Neuronal stem cell (in vitro differentiated cells): ENCODE results near the gene ARIH2.

Source experiments
- DNase-seq: peaks from one replicate; pipeline ENCODE4 v3.0.0-alpha.2; 2013; ENCODE audit warnings: low spot score
- H2AFZ ChIP-seq: one replicate; pipeline ENCODE4 v1.6.1; 2013; ENCODE audit warnings: mild to moderate bottlenecking, low read length, inconsistent platforms
- H2AK5ac ChIP-seq: 2 replicates; pipeline ENCODE4 v1.6.1; 2013; ENCODE audit warnings: low read depth, mild to moderate bottlenecking, inconsistent platforms, low read length, moderate library complexity, mixed read lengths
- H2BK120ac ChIP-seq: 2 replicates; pipeline ENCODE4 v1.6.1; 2013; ENCODE audit warnings: low read depth, mild to moderate bottlenecking, inconsistent platforms, low read length, moderate library complexity, mixed read lengths
- H2BK12ac ChIP-seq: one replicate; pipeline ENCODE4 v1.6.1; 2013; ENCODE audit warnings: low read length, inconsistent platforms
- H2BK15ac ChIP-seq: 2 replicates; pipeline ENCODE4 v1.6.1; 2013; ENCODE audit warnings: mild to moderate bottlenecking, low read length, inconsistent platforms, mixed read lengths
- H2BK5ac ChIP-seq: one replicate; pipeline ENCODE4 v1.6.1; 2013; ENCODE audit warnings: inconsistent platforms, mild to moderate bottlenecking, low read length, moderate library complexity
- H3K14ac ChIP-seq: one replicate; pipeline ENCODE4 v1.6.1; 2013; ENCODE audit warnings: low read length, inconsistent platforms
- H3K18ac ChIP-seq: 2 replicates; pipeline ENCODE4 v1.6.1; 2013; ENCODE audit warnings: low read length, inconsistent platforms
- H3K23ac ChIP-seq: 2 replicates; pipeline ENCODE4 v1.6.1; 2013; ENCODE audit warnings: low read depth, mild to moderate bottlenecking, mixed read lengths, low read length, inconsistent platforms; ENCODE audit not compliant: poor library complexity
- H3K27ac ChIP-seq: replicated peaks from 3 replicates; pipeline ENCODE4 v1.5.1; 2013; ENCODE audit warnings: low read length, inconsistent platforms
- H3K27me3 ChIP-seq, 3 experiments: 2 replicates each; pipeline ENCODE4 v1.6.1; 2013; ENCODE audit warnings: low read length in 3 of 3, mild to moderate bottlenecking in 2 of 3, inconsistent platforms in 1 of 3, low read depth in 1 of 3, mixed read lengths in 1 of 3, moderate library complexity in 1 of 3; ENCODE audit not compliant: control insufficient read depth in 3 of 3, insufficient read depth in 3 of 3
- H3K36me3 ChIP-seq, 2 donors: replicated peaks in 1 of 2; 2 replicates each; pipeline ENCODE4 v1.6.1; 2013; ENCODE audit warnings: low read length in 2 of 2; ENCODE audit not compliant: control insufficient read depth in 2 of 2, insufficient read depth in 2 of 2
- H3K4ac ChIP-seq: 2 replicates; pipeline ENCODE4 v1.6.1; 2013; ENCODE audit warnings: inconsistent platforms, mild to moderate bottlenecking, low read length, moderate library complexity
- H3K4me1 ChIP-seq, 2 donors: 1 replicate in 1 of 2; 2 replicates in 1 of 2; pipeline ENCODE4 v1.6.1; 2013; ENCODE audit warnings: low read length in 2 of 2, low read depth in 1 of 2; ENCODE audit not compliant: control insufficient read depth in 2 of 2, insufficient read depth in 1 of 2
- H3K4me2 ChIP-seq: one replicate; pipeline ENCODE4 v1.6.1; 2013; ENCODE audit warnings: mild to moderate bottlenecking, low read length, inconsistent platforms; ENCODE audit not compliant: insufficient read depth, poor library complexity, severe bottlenecking
- H3K4me3 ChIP-seq, 2 donors: 2 replicates each; pipeline ENCODE4 v1.5.1; 2013; ENCODE audit warnings: low read length in 2 of 2, mild to moderate bottlenecking in 2 of 2, inconsistent platforms in 1 of 2, moderate library complexity in 1 of 2
- H3K79me1 ChIP-seq: one replicate; pipeline ENCODE4 v1.6.1; 2013; ENCODE audit warnings: low read depth, mild to moderate bottlenecking, inconsistent platforms, low read length, moderate library complexity
- H3K9ac ChIP-seq: one replicate; pipeline ENCODE4 v1.6.1; 2013; ENCODE audit warnings: mild to moderate bottlenecking, low read depth, low read length, inconsistent platforms; ENCODE audit not compliant: poor library complexity
- H3K9me3 ChIP-seq, 2 donors: replicated peaks in 1 of 2; 2 replicates each; pipeline versions ENCODE3 to v1.6.1; 2013; ENCODE audit warnings: low read length in 2 of 2, mild to moderate bottlenecking in 2 of 2, inconsistent platforms in 1 of 2, low read depth in 1 of 2, mixed read lengths in 1 of 2, moderate library complexity in 1 of 2; ENCODE audit not compliant: control insufficient read depth in 2 of 2, insufficient read depth in 1 of 2
- H4K8ac ChIP-seq: one replicate; pipeline ENCODE4 v1.6.1; 2013; ENCODE audit warnings: low read depth, mild to moderate bottlenecking, inconsistent platforms, low read length, moderate library complexity
- H4K91ac ChIP-seq: one replicate; pipeline ENCODE4 v1.6.1; 2013; ENCODE audit warnings: low read length, low read depth, mild to moderate bottlenecking, inconsistent platforms; ENCODE audit not compliant: poor library complexity
- WGBS, 2 donors: extraction: QIAGEN DNeasy Blood & Tissue Kit; methylation state at CpG; one replicate each; pipeline ENCODE4 v1.1.7; 2013; ENCODE audit warnings: missing lambda C conversion rate in 2 of 2, mixed read lengths in 1 of 2; ENCODE audit not compliant: insufficient read length in 2 of 2, insufficient replicate concordance in 1 of 2; ENCODE audit errors: extremely low coverage in 2 of 2; 5-methylcytosine and 5-hydroxymethylcytosine counted together

ARIH2 gene

GRCh38 chr3:48938156-48938555, 19.5 kb downstream of the ARIH2 start:
- H3K14ac ChIP-seq: no peak overlapping the region
- no peak overlapping the region for H4K91ac ChIP-seq
- peaks cover 6 to 48% of the 10 kb centered on the region in 2 donors for H3K36me3 ChIP-seq
- H3K4ac ChIP-seq: no peak overlapping the region
- no peak for DNase-seq
- H3K79me1 ChIP-seq: peaks cover 3% of the 10 kb centered on the region
- no peak overlapping the region for H2AFZ ChIP-seq
- H3K4me3 ChIP-seq: no peak overlapping the region
- H3K18ac ChIP-seq: no peak overlapping the region
- no peak overlapping the region for H2BK120ac ChIP-seq
- H2AK5ac ChIP-seq: no peak overlapping the region
- H3K4me2 ChIP-seq: no peak overlapping the region
- no peak overlapping the region for H2BK12ac ChIP-seq
- H3K4me1 ChIP-seq: no peaks in the 10 kb centered on the region
- H2BK15ac ChIP-seq: no peak overlapping the region
- no peaks in the 10 kb centered on the region for H3K27me3 ChIP-seq
- no peak overlapping the region for H3K27ac ChIP-seq
- H3K9me3 ChIP-seq: no peaks in the 10 kb centered on the region
- H2BK5ac ChIP-seq: no peak overlapping the region
- no peak overlapping the region for H3K23ac ChIP-seq
- H3K9ac ChIP-seq: no peak overlapping the region
- H4K8ac ChIP-seq: no peak overlapping the region

- no peak overlapping the region for H2AFZ ChIP-seq
- no peaks in the 10 kb centered on the region for H3K27me3 ChIP-seq
- H3K36me3 ChIP-seq: peaks cover 7 to 49% of the 10 kb centered on the region in 2 donors
- WGBS, 2 donors: no CpG with 5 or more reads among the region's 3 CpGs
- no peak overlapping the region for H3K14ac ChIP-seq
- no peak overlapping the region for H4K8ac ChIP-seq
- H3K27ac ChIP-seq: no peak overlapping the region
- no peak overlapping the region for H3K18ac ChIP-seq
- no peak overlapping the region for H3K9ac ChIP-seq
- no peak overlapping the region for H3K23ac ChIP-seq
- H3K4me3 ChIP-seq: no peak overlapping the region
- no peak overlapping the region for H2BK5ac ChIP-seq
- H2BK15ac ChIP-seq: no peak overlapping the region
- H3K9me3 ChIP-seq: no peaks in the 10 kb centered on the region
- H3K4me2 ChIP-seq: no peak overlapping the region
- no peak for DNase-seq
- H2AK5ac ChIP-seq: no peak overlapping the region
- H4K91ac ChIP-seq: no peak overlapping the region
- H3K4ac ChIP-seq: no peak overlapping the region
- H3K4me1 ChIP-seq: no peaks in the 10 kb centered on the region
- no peak overlapping the region for H2BK12ac ChIP-seq
- no peak overlapping the region for H2BK120ac ChIP-seq
- H3K79me1 ChIP-seq: peaks cover 3% of the 10 kb centered on the region
Observed at GRCh38 chr3:48938689-48939088, 20.0 kb downstream of the ARIH2 start.

- H3K14ac ChIP-seq: no peak overlapping the region
Observed at GRCh38 chr3:48945432-48945831, 26.8 kb downstream of the ARIH2 start.

GRCh38 chr3:48945891-48946549, 27.4 kb downstream of the ARIH2 start:
- no peaks in the 10 kb centered on the region for H3K4me1 ChIP-seq
- no peak overlapping the region for H3K4me3 ChIP-seq
- H3K9me3 ChIP-seq: no peaks in the 10 kb centered on the region
- H2BK12ac ChIP-seq: no peak overlapping the region
- no peak overlapping the region for H3K4me2 ChIP-seq
- no peak overlapping the region for H2AFZ ChIP-seq
- H2BK120ac ChIP-seq: no peak overlapping the region
- DNase-seq: no peak
- H4K8ac ChIP-seq: no peak overlapping the region
- H2BK5ac ChIP-seq: no peak overlapping the region
- H2BK15ac ChIP-seq: no peak overlapping the region
- no peak overlapping the region for H3K18ac ChIP-seq
- WGBS, 2 donors: no CpG with 5 or more reads among the region's 4 CpGs
- H3K36me3 ChIP-seq: peaks cover 3 to 44% of the 10 kb centered on the region in 2 donors
- no peak overlapping the region for H3K23ac ChIP-seq
- H3K27ac ChIP-seq: no peak overlapping the region
- no peak overlapping the region for H4K91ac ChIP-seq
- no peak overlapping the region for H3K9ac ChIP-seq
- H3K27me3 ChIP-seq: no peaks in the 10 kb centered on the region
- H3K4ac ChIP-seq: no peak overlapping the region
- H3K79me1 ChIP-seq: peaks cover 2% of the 10 kb centered on the region
- no peak overlapping the region for H3K14ac ChIP-seq
- no peak overlapping the region for H2AK5ac ChIP-seq

More at GRCh38 chr3:48945432-48945831, 26.8 kb downstream of the ARIH2 start:
- H2BK15ac ChIP-seq: no peak overlapping the region
- no peak overlapping the region for H4K8ac ChIP-seq
- no peak overlapping the region for H3K9ac ChIP-seq
- no peak for DNase-seq
- peaks cover 3 to 42% of the 10 kb centered on the region in 2 donors for H3K36me3 ChIP-seq
- H3K27ac ChIP-seq: no peak overlapping the region
- no peak overlapping the region for H2BK5ac ChIP-seq
- H2BK12ac ChIP-seq: no peak overlapping the region
- no peaks in the 10 kb centered on the region for H3K27me3 ChIP-seq
- no peak overlapping the region for H3K4ac ChIP-seq
- no peak overlapping the region for H2AK5ac ChIP-seq
- H2AFZ ChIP-seq: no peak overlapping the region
- no peaks in the 10 kb centered on the region for H3K4me1 ChIP-seq
- H2BK120ac ChIP-seq: no peak overlapping the region
- no peak overlapping the region for H3K4me2 ChIP-seq
- WGBS, 2 donors: no CpG with 5 or more reads among the region's 2 CpGs
- no peaks in the 10 kb centered on the region for H3K9me3 ChIP-seq
- H3K79me1 ChIP-seq: peaks cover 2% of the 10 kb centered on the region
- H3K23ac ChIP-seq: no peak overlapping the region
- no peak overlapping the region for H3K18ac ChIP-seq
- no peak overlapping the region for H3K4me3 ChIP-seq
- no peak overlapping the region for H4K91ac ChIP-seq
